Spinal cord (tissue), 10 donors: ENCODE data around the gene NYAP2. TPM values are rescaled to one million over a fixed set of nuclear protein-coding genes. Genes with fewer than 3 reads are reported as not detected.

Source experiments
- DNase-seq, 6 donors: peaks; one replicate each; pipeline versions ENCODE4 v3.0.0 to v3.0.0-alpha.2; 2013 to 2015; ENCODE audit warnings: low spot score in 6 of 6, low read depth in 4 of 6
- H3K27ac ChIP-seq: one replicate; pipeline ENCODE4 v1.5.1; 2013; ENCODE audit warnings: low read depth, low read length, control low read depth
- H3K27me3 ChIP-seq: one replicate; pipeline ENCODE4 v1.6.1; 2013; ENCODE audit warnings: low read length; ENCODE audit not compliant: control insufficient read depth, insufficient read depth
- H3K36me3 ChIP-seq: one replicate; pipeline ENCODE4 v1.6.1; 2013; ENCODE audit warnings: low read length; ENCODE audit not compliant: control insufficient read depth, insufficient read depth
- H3K4me1 ChIP-seq: one replicate; pipeline ENCODE4 v1.6.1; 2013; ENCODE audit warnings: low read length; ENCODE audit not compliant: control insufficient read depth, insufficient read depth
- H3K4me3 ChIP-seq: one replicate; pipeline ENCODE4 v1.5.1; 2013; ENCODE audit warnings: low read depth, low read length, control low read depth
- H3K9me3 ChIP-seq: one replicate; pipeline ENCODE4 v1.6.1; 2013; ENCODE audit warnings: low read length; ENCODE audit not compliant: control insufficient read depth, insufficient read depth
- WGBS: methylation state at CpG from one replicate; pipeline ENCODE4 v1.1.5; 2013; ENCODE audit warnings: missing lambda C conversion rate; ENCODE audit not compliant: insufficient coverage; 5-methylcytosine and 5-hydroxymethylcytosine counted together
- polyA plus RNA-seq, 2 donors: library from polyadenylated mRNA; unstranded; fragments of 120-200 nt; gene quantifications; one replicate each; pipeline ENCODE4 v1.2.1, GENCODE V29; 2013; ENCODE audit not compliant: insufficient read length in 2 of 2
- total RNA-seq, 2 donors: library from RNA; depleted of rRNA in 1 of 2; stranded (reverse); fragments of 120-200 nt in 1 of 2; fragments of >200 nt in 1 of 2; gene quantifications; one replicate each; pipeline versions ENCODE4 v1.2.3 to v1.2.4, GENCODE V29; 2013 to 2014
- donor health status: healthy.

Gene NYAP2
- total and polyA plus RNA-seq, 4 donors, result 3.7 to 12.6 (median 7.2) TPM

- Histone ChIP-seq H3K4me1 (no peaks in the 10 kb centered on the region), H3K9me3 (no peaks in the 10 kb centered on the region), H3K27me3 (no peaks in the 10 kb centered on the region), H3K4me3 (no peak overlapping the region), H3K36me3 (no peaks in the 10 kb centered on the region), H3K27ac (no peak overlapping the region)
- peak in 1 of 6 donors; percentile 20 for DNase-seq
- WGBS, result 93% methylated on average over 6 of the region's 6 CpGs
These were observed 19.5 kb downstream of the NYAP2 start for GRCh38 chr2:225419033-225419432.

DNA sequence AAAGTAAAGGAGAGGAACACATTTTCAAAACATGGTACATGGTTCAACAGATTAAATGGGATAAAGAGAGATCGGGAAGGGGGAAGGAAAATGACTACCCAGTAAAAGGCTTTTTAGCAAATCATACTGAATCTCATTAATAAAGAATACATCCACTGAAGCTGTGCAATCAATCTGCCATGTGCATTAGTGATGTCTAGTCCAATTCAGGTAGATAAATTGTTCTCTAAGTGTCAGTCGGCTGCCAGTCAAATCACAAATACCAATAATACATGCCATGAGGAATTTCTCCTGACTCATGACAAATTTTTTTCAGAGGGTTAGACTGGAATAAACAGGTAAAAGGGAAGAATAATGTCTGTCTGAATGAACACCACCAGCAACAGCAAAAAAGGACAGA, 22.6 kb downstream of the NYAP2 start:
- DNase-seq, result peak in 1 of 6 donors; percentile 17
- H3K27me3 ChIP-seq, result no peaks in the 10 kb centered on the region
- no CpG with 5 or more reads among the region's 2 CpGs for WGBS
- no peak overlapping the region for H3K4me3 ChIP-seq
- H3K27ac ChIP-seq, result no peak overlapping the region
- H3K4me1 ChIP-seq, result no peaks in the 10 kb centered on the region
- no peaks in the 10 kb centered on the region for H3K36me3 ChIP-seq
- H3K9me3 ChIP-seq, result no peaks in the 10 kb centered on the region

- Histone ChIP-seq H3K27ac (no peak overlapping the region), H3K4me1 (no peaks in the 10 kb centered on the region), H3K4me3 (no peak overlapping the region), H3K27me3 (no peaks in the 10 kb centered on the region), H3K36me3 (no peaks in the 10 kb centered on the region), H3K9me3 (no peaks in the 10 kb centered on the region)
- WGBS, result no CpG with 5 or more reads among the region's 1 CpG
- DNase-seq, result peak in 1 of 6 donors; percentile 71
These were observed 25.8 kb downstream of the NYAP2 start for GRCh38 chr2:225425284-225425683.

DNA sequence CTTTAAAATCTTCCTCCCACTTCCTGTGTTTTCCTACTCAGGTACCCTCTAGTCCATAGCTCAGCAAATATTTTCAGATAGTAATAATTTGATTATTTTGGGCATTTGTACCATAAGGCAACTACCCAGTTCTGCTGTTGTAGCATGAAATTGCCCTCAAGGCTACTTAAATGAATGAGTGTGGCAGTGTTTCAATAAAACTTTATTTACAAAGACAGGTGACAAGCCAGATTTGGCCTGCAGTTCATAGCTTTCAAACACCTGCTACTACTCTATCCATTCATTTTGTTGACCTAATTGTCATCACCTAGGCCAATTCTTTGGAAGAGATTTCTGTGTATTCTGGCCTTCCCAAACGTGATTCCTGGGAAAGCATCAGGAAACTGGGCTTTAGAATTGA, 28.9 kb downstream of the NYAP2 start:
- Histone ChIP-seq H3K4me3 (no peak overlapping the region), H3K9me3 (no peaks in the 10 kb centered on the region), H3K36me3 (no peaks in the 10 kb centered on the region), H3K27me3 (no peaks in the 10 kb centered on the region), H3K27ac (no peak overlapping the region), H3K4me1 (no peaks in the 10 kb centered on the region)
- WGBS, result no CpG with 5 or more reads among the region's 1 CpG
- no peak for DNase-seq

- no peaks in the 10 kb centered on the region for H3K36me3 ChIP-seq
- 18% methylated on average over 3 of the region's 4 CpGs for WGBS
- H3K27ac ChIP-seq, result no peak overlapping the region
- no peaks in the 10 kb centered on the region for H3K4me1 ChIP-seq
- DNase-seq, result peak; percentile 19 to 97 (median 44)
- no peaks in the 10 kb centered on the region for H3K9me3 ChIP-seq
- H3K27me3 ChIP-seq, result no peaks in the 10 kb centered on the region
- H3K4me3 ChIP-seq, result no peak overlapping the region
These were observed 30.2 kb downstream of the NYAP2 start for GRCh38 chr2:225429717-225430116.

DNA sequence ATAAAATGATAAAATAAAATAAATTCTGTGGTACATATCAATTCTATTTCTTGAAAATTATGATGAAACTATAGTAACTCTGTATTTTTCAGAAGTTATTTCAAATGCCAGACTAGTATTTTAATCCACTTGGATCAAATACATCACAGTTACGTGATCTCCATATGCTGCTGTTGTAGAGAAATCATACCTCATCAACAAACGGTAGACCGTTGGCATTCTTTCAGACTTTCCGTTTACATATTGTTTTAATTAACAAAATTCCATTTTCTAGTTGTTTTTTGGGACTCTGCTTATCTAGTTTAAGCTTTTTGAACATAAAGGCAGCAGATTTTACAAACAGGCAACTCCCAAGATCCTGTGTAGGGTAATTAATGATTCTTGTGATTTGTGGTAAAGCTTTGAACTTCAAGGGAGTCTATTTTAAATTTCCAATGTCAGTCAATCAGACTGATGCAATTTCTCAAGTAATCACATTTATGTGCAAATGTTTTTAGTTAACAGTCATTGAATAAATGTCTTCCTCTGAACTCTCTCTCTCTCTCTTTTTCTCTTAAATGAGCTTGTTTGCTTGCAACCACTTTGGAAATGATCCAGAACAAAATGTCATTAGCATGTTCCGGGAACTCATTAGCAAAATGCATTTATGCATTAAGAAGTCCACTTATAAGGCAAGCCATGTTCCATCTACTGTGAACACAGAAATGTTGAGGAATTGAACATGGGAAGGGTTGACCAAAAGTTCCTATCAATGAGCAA, 31.8 kb downstream of the NYAP2 start:
- Histone ChIP-seq H3K9me3 (no peaks in the 10 kb centered on the region), H3K27me3 (no peaks in the 10 kb centered on the region), H3K4me3 (no peak overlapping the region), H3K36me3 (no peaks in the 10 kb centered on the region), H3K27ac (no peak overlapping the region), H3K4me1 (no peaks in the 10 kb centered on the region)
- no CpG with 5 or more reads among the region's 5 CpGs for WGBS
- DNase-seq, result peak in 2 of 6 donors; percentile 80 to 84

- Histone ChIP-seq H3K36me3 (no peaks in the 10 kb centered on the region), H3K27ac (no peak overlapping the region), H3K4me1 (no peaks in the 10 kb centered on the region), H3K9me3 (no peaks in the 10 kb centered on the region), H3K4me3 (no peak overlapping the region), H3K27me3 (no peaks in the 10 kb centered on the region)
- no peak for DNase-seq
- WGBS, result 49% methylated on average over 3 of the region's 4 CpGs
These were observed 34.5 kb downstream of the NYAP2 start for GRCh38 chr2:225434014-225434413.

GRCh38 chr2:225437319-225437718, 37.8 kb downstream of the NYAP2 start:
- H3K9me3 ChIP-seq, result no peaks in the 10 kb centered on the region
- no peaks in the 10 kb centered on the region for H3K27me3 ChIP-seq
- WGBS, result no CpG with 5 or more reads among the region's 1 CpG
- no peaks in the 10 kb centered on the region for H3K36me3 ChIP-seq
- DNase-seq, result no peak
- H3K4me3 ChIP-seq, result no peak overlapping the region
- no peak overlapping the region for H3K27ac ChIP-seq
- H3K4me1 ChIP-seq, result no peaks in the 10 kb centered on the region

DNA sequence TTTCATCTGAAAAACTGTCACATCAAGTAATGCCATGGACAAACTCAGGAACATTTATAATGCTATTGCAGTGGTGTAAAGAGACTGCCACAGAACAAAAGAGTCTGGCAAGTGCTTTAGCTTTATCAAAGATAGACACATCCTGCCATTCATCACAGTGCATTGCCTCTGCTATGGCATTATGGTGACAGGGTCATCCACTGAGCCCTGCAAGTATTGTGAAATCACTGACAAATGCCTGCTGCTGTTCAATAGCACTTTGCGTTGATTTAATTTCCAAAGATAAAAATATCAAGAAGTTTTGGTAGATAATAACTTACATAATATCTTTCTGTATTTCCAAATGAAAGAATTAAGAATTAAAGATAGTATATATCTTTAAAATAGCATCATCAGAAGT, 38.7 kb downstream of the NYAP2 start:
- no peak for DNase-seq
- no peak overlapping the region for H3K4me3 ChIP-seq
- no peaks in the 10 kb centered on the region for H3K4me1 ChIP-seq
- H3K36me3 ChIP-seq, result no peaks in the 10 kb centered on the region
- H3K9me3 ChIP-seq, result no peaks in the 10 kb centered on the region
- H3K27me3 ChIP-seq, result no peaks in the 10 kb centered on the region
- WGBS, result no CpG with 5 or more reads among the region's 1 CpG
- no peak overlapping the region for H3K27ac ChIP-seq

- WGBS, result 85% methylated on average over 4 of the region's 6 CpGs
- no peaks in the 10 kb centered on the region for H3K9me3 ChIP-seq
- H3K36me3 ChIP-seq, result no peaks in the 10 kb centered on the region
- H3K4me3 ChIP-seq, result no peak overlapping the region
- H3K27ac ChIP-seq, result no peak overlapping the region
- no peak for DNase-seq
- no peaks in the 10 kb centered on the region for H3K27me3 ChIP-seq
- H3K4me1 ChIP-seq, result no peaks in the 10 kb centered on the region
These were observed 53.2 kb downstream of the NYAP2 start for GRCh38 chr2:225452677-225453076.
